GM10266 (cell line): ENCODE results near the gene AHCYL2.
"Not testable (repeated sequence)": the region's sequence is repeated elsewhere in the genome, so short reads cannot be mapped to it uniquely, and the experiment has no call there.

ENCODE experiments used
- DNase-seq: peaks from one replicate; pipeline ENCODE4 v3.0.0; 2012; ENCODE audit errors: extremely low spot score
- TF ChIP-seq, protein P1 (sequence below): IDR thresholded peaks from 2 replicates; pipeline ENCODE4 v1.5.1; 2012; ENCODE audit warnings: mild to moderate bottlenecking, low read depth; ENCODE audit not compliant: control insufficient read depth, insufficient read depth; ENCODE audit errors: missing control alignments

The AHCYL2 gene

DNA sequence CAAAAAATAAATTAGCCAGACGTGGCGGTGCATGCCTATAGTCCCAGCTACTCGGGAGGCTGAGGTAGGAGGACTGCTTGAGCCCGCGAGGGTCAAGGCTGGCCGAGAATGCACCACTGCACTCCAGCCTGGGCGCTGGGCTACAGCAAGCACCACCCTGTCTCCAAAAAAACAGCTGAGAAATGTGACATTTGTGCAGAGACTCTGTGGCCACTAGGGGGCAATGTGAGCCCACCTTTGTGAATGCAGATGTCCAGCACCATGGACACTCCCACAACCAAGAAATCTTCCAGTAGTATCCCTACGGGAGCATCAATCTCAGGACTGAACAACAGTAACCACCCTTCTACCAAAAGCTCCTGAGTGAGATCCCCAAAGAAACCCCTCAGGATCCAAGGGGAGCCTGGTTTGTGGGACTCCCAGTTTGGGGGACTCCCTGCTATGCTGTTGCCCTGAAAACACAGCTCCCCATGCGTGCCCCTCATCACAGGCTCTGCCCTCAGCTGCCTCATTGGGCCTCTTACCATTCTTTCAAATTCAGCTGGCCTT is 6.2 kb upstream of the AHCYL2 start:
- TF ChIP-seq, protein P1, sequence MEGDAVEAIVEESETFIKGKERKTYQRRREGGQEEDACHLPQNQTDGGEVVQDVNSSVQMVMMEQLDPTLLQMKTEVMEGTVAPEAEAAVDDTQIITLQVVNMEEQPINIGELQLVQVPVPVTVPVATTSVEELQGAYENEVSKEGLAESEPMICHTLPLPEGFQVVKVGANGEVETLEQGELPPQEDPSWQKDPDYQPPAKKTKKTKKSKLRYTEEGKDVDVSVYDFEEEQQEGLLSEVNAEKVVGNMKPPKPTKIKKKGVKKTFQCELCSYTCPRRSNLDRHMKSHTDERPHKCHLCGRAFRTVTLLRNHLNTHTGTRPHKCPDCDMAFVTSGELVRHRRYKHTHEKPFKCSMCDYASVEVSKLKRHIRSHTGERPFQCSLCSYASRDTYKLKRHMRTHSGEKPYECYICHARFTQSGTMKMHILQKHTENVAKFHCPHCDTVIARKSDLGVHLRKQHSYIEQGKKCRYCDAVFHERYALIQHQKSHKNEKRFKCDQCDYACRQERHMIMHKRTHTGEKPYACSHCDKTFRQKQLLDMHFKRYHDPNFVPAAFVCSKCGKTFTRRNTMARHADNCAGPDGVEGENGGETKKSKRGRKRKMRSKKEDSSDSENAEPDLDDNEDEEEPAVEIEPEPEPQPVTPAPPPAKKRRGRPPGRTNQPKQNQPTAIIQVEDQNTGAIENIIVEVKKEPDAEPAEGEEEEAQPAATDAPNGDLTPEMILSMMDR: peak; percentile 94
- DNase-seq: peak; percentile 81

DNA sequence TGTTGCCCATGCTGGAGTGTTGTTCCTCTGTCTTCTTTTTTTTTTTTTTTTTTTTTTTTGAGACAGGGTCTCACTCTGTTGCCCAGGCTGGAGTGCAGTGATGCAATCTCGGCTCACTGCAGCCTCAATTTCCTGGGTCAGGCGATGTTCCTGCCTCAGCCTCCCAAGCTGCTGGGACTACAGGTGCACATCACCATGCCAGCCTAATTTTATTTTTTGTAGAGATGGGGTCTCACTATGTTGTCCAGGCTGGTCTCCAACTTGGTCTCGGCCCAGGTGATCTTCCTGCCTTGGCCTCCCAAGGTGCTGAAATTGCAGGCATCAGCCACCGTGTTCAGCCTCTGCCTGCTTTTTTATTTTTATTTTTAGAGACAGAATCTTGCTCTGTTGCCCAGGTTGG is 5.7 kb upstream of the AHCYL2 start:
- DNase-seq: not testable (repeated sequence)

DNA sequence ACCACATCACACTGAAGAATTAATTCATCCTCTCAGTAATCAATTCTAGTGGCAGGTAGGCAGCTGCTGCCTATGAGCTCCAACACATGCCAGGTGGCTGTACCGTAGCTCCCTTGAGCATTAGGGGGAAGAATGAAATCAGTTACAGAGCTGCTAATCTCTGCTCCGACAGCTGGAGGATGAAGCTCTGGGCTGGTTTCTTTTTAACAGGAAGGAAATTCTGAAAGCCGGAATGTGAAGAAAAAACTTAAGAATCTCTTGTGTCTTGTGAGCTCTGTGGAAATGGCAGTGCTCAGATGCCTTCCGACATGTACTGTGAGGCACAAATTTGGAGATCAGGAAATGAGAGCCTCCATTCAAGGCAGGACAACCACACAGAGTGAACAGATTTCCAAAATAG is 2.8 kb upstream of the AHCYL2 start:
- DNase-seq: no peak
- TF ChIP-seq, protein P1: no peak

DNA sequence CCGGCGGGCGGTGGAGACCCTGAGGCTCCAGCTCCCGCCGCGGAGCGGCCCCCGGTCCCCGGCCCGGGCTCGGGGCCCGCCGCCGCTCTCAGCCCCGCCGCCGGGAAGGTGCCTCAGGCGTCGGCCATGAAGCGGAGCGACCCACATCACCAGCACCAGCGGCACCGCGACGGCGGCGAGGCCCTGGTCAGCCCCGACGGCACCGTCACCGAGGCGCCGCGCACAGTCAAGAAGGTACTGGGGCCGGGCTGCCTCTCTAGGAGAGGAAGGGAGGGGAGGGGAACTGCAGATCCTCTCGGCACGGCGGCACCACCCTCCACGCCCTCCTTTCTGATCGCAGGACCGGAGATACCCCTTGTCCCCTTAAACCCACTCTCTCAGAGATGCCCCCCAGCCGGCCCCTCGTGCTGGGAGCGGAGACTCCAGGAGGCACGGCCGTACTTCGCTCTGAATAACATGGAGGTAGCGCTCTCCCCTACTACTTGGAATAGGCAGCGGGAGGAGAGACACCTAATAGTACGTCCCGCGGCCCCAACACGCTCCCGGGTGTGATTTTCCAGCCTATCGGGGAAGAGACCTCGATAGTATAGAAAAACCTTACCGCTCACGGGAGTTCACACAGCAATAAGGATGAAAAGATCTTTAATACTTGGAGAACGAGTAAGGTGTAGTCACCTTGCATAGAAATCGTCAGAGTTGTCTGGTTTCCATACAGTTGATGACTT is 538 bp downstream of the AHCYL2 start:
- TF ChIP-seq, protein P1: no peak
- peak; percentile 49 for DNase-seq

DNA sequence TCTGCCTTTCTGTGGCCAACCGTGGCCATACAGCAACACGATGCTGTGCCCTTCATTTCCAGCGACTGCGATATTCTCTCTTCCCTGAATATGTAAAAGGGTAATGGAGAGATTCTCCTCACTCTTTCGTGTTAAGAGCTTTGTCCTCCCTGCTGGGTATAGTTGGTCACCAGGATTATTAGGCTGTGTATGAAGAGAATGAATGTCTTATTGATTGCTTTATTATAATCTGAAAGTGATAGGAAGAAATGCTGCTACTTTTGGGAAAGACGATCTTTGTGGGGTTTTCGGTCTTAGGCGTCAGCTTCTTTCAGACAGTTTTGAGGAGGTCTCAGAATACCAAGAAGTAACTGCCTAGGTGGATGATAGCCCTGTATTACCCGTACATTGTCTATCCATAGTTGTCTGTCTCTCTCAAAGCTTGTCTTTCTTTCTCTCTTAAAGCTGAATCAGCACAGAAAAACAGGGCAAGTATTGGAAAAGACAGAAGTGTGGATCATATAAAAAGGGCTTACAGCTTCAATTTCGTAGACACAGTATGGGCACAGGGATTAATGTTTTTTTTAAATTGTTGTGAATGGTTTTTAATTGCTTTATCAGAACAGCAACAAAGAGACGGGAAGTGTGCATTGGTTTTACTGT is 1.2 kb downstream of the AHCYL2 start:
- TF ChIP-seq, protein P1: no peak
- no peak for DNase-seq

DNA sequence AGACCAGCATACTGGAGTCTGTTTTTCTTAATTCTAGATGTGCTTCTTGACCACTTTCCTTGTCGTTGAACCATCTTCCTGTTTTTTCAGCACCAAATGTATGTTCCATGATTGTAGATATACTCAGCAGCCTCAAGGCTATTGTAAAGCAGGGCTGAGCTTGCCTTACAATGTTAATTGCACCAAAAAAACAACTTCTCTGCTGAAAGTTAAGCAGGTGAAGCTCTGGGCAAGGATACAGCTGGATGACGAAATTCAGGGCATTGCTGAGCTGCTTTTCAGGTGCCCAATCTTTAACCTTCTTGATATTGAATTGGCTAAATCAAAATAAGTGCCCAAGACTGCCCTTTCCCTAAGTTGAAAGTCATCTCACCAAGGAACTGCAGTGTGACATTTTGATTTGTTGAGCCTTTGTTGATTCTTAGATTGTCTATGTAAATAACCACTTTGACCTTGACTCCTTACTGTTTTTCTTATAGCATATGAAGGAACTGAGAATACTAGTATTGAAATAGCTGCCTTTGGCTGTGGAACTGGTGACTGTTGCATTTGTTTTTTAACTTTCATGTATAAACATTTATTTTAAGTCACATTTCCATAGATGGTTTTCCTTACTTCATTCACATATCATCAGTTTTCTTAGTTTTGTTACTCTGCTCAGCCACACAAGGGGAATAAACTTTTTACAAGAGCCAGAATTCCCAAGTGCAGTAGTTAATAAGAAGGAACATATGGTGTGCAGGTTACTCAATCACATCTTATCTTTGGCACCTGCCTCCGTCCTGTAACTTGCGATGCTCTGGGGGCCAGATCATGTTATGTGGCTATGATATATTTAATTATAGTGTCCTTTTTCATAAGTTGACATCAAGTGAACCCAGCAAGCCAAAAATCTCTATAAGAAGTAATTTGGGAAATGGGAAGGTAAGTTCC is 3.1 kb downstream of the AHCYL2 start:
- TF ChIP-seq, protein P1: no peak
- DNase-seq: no peak

DNA sequence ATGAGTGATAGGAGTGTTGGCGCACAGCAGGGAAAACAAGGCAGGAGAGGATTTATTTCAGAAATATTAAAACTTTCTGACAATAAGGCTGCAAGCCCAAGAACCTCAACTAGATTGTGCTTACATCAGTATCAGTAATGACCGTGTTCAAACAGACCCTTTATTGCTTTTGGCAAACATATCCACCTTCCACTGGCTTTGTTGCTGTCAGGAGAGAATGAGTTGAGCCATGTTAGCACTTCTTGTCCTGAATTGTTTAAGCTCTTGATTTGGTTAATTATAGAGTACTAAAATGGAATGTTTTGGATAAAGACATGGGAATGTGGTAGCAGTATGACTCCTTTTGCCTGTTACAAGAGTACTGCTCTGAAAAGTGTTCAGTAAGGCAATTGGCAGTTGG is 3.8 kb downstream of the AHCYL2 start:
- DNase-seq: no peak
- TF ChIP-seq, protein P1: no peak
